Activated CD4-positive, alpha-beta T cell treated with anti-CD3 and anti-CD28 coated beads for 36 hours (primary cell): Measurements from ENCODE around the gene SLC28A2. TPM values are rescaled to one million over a fixed set of nuclear protein-coding genes. Genes with fewer than 3 reads are reported as not detected.

Experiments
- ATAC-seq: fragments of 200-7000 bp; cut with Tn5 transposase; one replicate; pipeline ENCODE4 v1.10.0; 2021; ENCODE audit warnings: mild to moderate bottlenecking, moderate library complexity
- CTCF ChIA-PET: fragments of 350-600 bp; sonication (Branson Sonifier 250); formaldehyde crosslinking; loops from one replicate; lab custom pipeline; 2021; ENCODE audit warnings: antibody characterized with exemption; lab: Charles Lee
- POLR2A ChIA-PET: fragments of 350-600 bp; sonication (Branson Sonifier 250); formaldehyde crosslinking; loops from one replicate; lab custom pipeline; 2021; ENCODE audit warnings: antibody characterized with exemption, inconsistent platforms; lab: Charles Lee
- DNase-seq: peaks from one replicate; pipeline ENCODE4 v3.0.0-alpha.2; 2020
- H3K27ac Mint-ChIP-seq: one replicate; pipeline ENCODE4 v1.8.0; 2021; ENCODE audit warnings: mixed read lengths
- H3K27me3 Mint-ChIP-seq: one replicate; pipeline ENCODE4 v1.8.0; 2021; ENCODE audit warnings: mixed read lengths
- H3K36me3 Mint-ChIP-seq: one replicate; pipeline ENCODE4 v1.8.0; 2021; ENCODE audit warnings: low read depth, mixed read lengths
- H3K4me1 Mint-ChIP-seq: one replicate; pipeline ENCODE4 v1.8.0; 2021; ENCODE audit warnings: mixed read lengths
- H3K4me3 Mint-ChIP-seq: one replicate; pipeline ENCODE4 v1.8.0; 2021; ENCODE audit warnings: mild to moderate bottlenecking, moderate library complexity, mixed read lengths
- H3K9me3 Mint-ChIP-seq: one replicate; pipeline ENCODE4 v1.8.0; 2021; ENCODE audit warnings: low read depth, mixed read lengths
- intact Hi-C, 2 experiments: fragments of 100-400 bp; cut with DNase I in 1 of 2; cut with micrococcal nuclease in 1 of 2; formaldehyde crosslinking; loops; one replicate each; pipeline versions ENCODE4 v1.14.2 to v1.15.1; 2022 to 2024; cut with DNase I, micrococcal nuclease
- total RNA-seq, 2 experiments: library from RNA; stranded (reverse); gene quantifications; one replicate each; pipeline ENCODE4 v1.2.3, GENCODE V29; 2021

SLC28A2 gene
- total RNA-seq, result not detected

- intact Hi-C loops, result no loop called here
Measured at GRCh38 chr15:45251888-45252287, at the start of gene SLC28A2. TSS of gene SLC28A2 (plus strand) at chr15:45252234. CDS start at chr15:45253216, 982 bp downstream.

GRCh38 chr15:45203182-45203581 is 48.9 kb upstream of the SLC28A2 start:
- ChIA-PET CTCF (interaction anchor here (0.5 to 7.5 kb wide), 14 partner anchors 9 to 254 kb away, joined by 3 to 48 read pairs (median 4); a partner anchor contains a TSS), POLR2A (interaction anchor here (0.9 kb wide), 1 partner anchor 15 kb away, joined by 3 read pairs; the partner anchor contains the start of gene SHF)
- Mint-ChIP-seq H3K9me3 (no peaks in the 10 kb centered on the region), H3K27ac (no peak overlapping the region), H3K4me3 (no peak overlapping the region), H3K4me1 (peaks cover 15% of the 10 kb centered on the region), H3K36me3 (no peaks in the 10 kb centered on the region), H3K27me3 (peaks cover 2% of the 10 kb centered on the region)
- intact Hi-C loops, result loop anchor here (5.0 kb wide), 3 partner anchors 254 to 776 kb away; partner anchors contain the start of genes CTDSPL2 (in 1 of the 2) and EIF3J (in 1 of the 2)
- ATAC-seq (no peak), DNase-seq (no peak)

More at GRCh38 chr15:45251888-45252287, at the start of gene SLC28A2:
- no peak within 1 kb of the TSS for H3K4me3 Mint-ChIP-seq
- ChIA-PET CTCF (no interaction called here), POLR2A (interaction anchor here (0.9 kb wide), 1 partner anchor 29 kb away, joined by 3 read pairs; no protein-coding TSS in a partner anchor)
- no peaks in the 10 kb centered on the region for H3K27me3 Mint-ChIP-seq
- ATAC-seq (no peak), DNase-seq (no peak)
- no peak within 1 kb of the TSS for H3K27ac Mint-ChIP-seq
- H3K4me1 Mint-ChIP-seq, result no peaks in the 10 kb centered on the region
- H3K36me3 Mint-ChIP-seq, result no peaks in the 10 kb centered on the region
- no peaks in the 10 kb centered on the region for H3K9me3 Mint-ChIP-seq

GRCh38 chr15:45205192-45205591 is 46.8 kb upstream of the SLC28A2 start:
- Mint-ChIP-seq H3K4me1 (peaks cover 7% of the 10 kb centered on the region), H3K36me3 (no peaks in the 10 kb centered on the region), H3K27ac (no peak overlapping the region), H3K9me3 (no peaks in the 10 kb centered on the region), H3K27me3 (peaks cover 2% of the 10 kb centered on the region), H3K4me3 (no peak overlapping the region)
- CTCF ChIA-PET, result interaction anchor here (0.6 to 7.5 kb wide), 35 partner anchors 8 to 253 kb away, joined by 3 to 48 read pairs (median 4); partner anchors contain the start of gene SHF
- peak; percentile 86 for DNase-seq
- ATAC-seq, result peak; percentile 63
- POLR2A ChIA-PET, result interaction anchor here (0.7 to 1.5 kb wide), 2 partner anchors 17 to 197 kb away, joined by 3 to 4 read pairs; partner anchors contain the start of gene SHF
- intact Hi-C loops, result loop anchor here in 1 of 2 experiments (1.0 kb wide), 3 partner anchors 42 to 197 kb away; a partner anchor contains a TSS

- Mint-ChIP-seq H3K4me3 (no peak overlapping the region), H3K27me3 (peaks cover 5% of the 10 kb centered on the region), H3K9me3 (no peaks in the 10 kb centered on the region), H3K36me3 (no peaks in the 10 kb centered on the region), H3K4me1 (no peaks in the 10 kb centered on the region), H3K27ac (no peak overlapping the region)
- DNase-seq, result no peak
- ChIA-PET CTCF (interaction anchor here (0.6 to 1.7 kb wide), 9 partner anchors 9 to 291 kb away, joined by 3 to 5 read pairs (median 3); no protein-coding TSS in a partner anchor), POLR2A (interaction anchor here (0.6 kb wide), 1 partner anchor 69 kb away, joined by 3 read pairs; no protein-coding TSS in a partner anchor)
- no peak for ATAC-seq
- intact Hi-C loops, result no loop called here
Measured at GRCh38 chr15:45212493-45212892, 39.5 kb upstream of the SLC28A2 start.

GRCh38 chr15:45221053-45221599 is 30.9 kb upstream of the SLC28A2 start:
- DNase-seq (no peak), ATAC-seq (peak; percentile 60)
- Mint-ChIP-seq H3K9me3 (no peaks in the 10 kb centered on the region), H3K4me1 (no peaks in the 10 kb centered on the region), H3K36me3 (no peaks in the 10 kb centered on the region), H3K27me3 (peaks cover 6% of the 10 kb centered on the region), H3K4me3 (no peak overlapping the region), H3K27ac (no peak overlapping the region)
- ChIA-PET CTCF (interaction anchor here (1.1 kb wide), 1 partner anchor 16 kb away, joined by 7 read pairs; no protein-coding TSS in a partner anchor), POLR2A (no interaction called here)
- intact Hi-C loops, result no loop called here

- H3K4me3 Mint-ChIP-seq, result no peak overlapping the region
Measured at GRCh38 chr15:45221967-45222366, 30.1 kb upstream of the SLC28A2 start.

GRCh38 chr15:45224621-45225217 is 27.3 kb upstream of the SLC28A2 start:
- no peak for DNase-seq
- intact Hi-C loops, result no loop called here
- Mint-ChIP-seq H3K4me3 (no peak overlapping the region), H3K27me3 (peaks cover 6% of the 10 kb centered on the region), H3K36me3 (no peaks in the 10 kb centered on the region), H3K27ac (no peak overlapping the region), H3K4me1 (no peaks in the 10 kb centered on the region), H3K9me3 (no peaks in the 10 kb centered on the region)
- CTCF ChIA-PET, result interaction anchor here (0.8 to 1.1 kb wide), 4 partner anchors 9 to 61 kb away, joined by 3 to 5 read pairs (median 4); no protein-coding TSS in a partner anchor
- POLR2A ChIA-PET, result no interaction called here
- ATAC-seq, result no peak

More at GRCh38 chr15:45221967-45222366, 30.1 kb upstream of the SLC28A2 start:
- ChIA-PET POLR2A (no interaction called here), CTCF (interaction anchor here (1.0 to 1.1 kb wide), 2 partner anchors 16 to 17 kb away, joined by 4 to 7 read pairs; no protein-coding TSS in a partner anchor)
- no peak overlapping the region for H3K27ac Mint-ChIP-seq
- H3K4me1 Mint-ChIP-seq, result no peaks in the 10 kb centered on the region
- H3K27me3 Mint-ChIP-seq, result peaks cover 6% of the 10 kb centered on the region
- no peak for ATAC-seq
- intact Hi-C loops, result no loop called here
- H3K9me3 Mint-ChIP-seq, result no peaks in the 10 kb centered on the region
- no peak for DNase-seq
- no peaks in the 10 kb centered on the region for H3K36me3 Mint-ChIP-seq

GRCh38 chr15:45225506-45226273 is 26.3 kb upstream of the SLC28A2 start:
- H3K9me3 Mint-ChIP-seq, result no peaks in the 10 kb centered on the region
- no peak overlapping the region for H3K4me3 Mint-ChIP-seq
- ChIA-PET CTCF (interaction anchor here (0.8 to 0.9 kb wide), 3 partner anchors 8 to 62 kb away, joined by 3 to 5 read pairs (median 4); no protein-coding TSS in a partner anchor), POLR2A (no interaction called here)
- H3K27ac Mint-ChIP-seq, result no peak overlapping the region
- no peak for ATAC-seq
- DNase-seq, result peak; percentile 19
- H3K27me3 Mint-ChIP-seq, result peaks cover 6% of the 10 kb centered on the region
- intact Hi-C loops, result no loop called here
- no peaks in the 10 kb centered on the region for H3K4me1 Mint-ChIP-seq
- no peaks in the 10 kb centered on the region for H3K36me3 Mint-ChIP-seq

GRCh38 chr15:45228931-45229330 is 23.1 kb upstream of the SLC28A2 start:
- CTCF ChIA-PET, result no interaction called here
- Mint-ChIP-seq H3K9me3 (no peaks in the 10 kb centered on the region), H3K27ac (no peak overlapping the region), H3K36me3 (no peaks in the 10 kb centered on the region), H3K4me3 (no peak overlapping the region), H3K27me3 (peaks cover 2% of the 10 kb centered on the region), H3K4me1 (no peaks in the 10 kb centered on the region)
- DNase-seq (no peak), ATAC-seq (no peak)
- intact Hi-C loops, result no loop called here
- POLR2A ChIA-PET, result no interaction called here

GRCh38 chr15:45230245-45230965 is 21.6 kb upstream of the SLC28A2 start:
- ATAC-seq (no peak), DNase-seq (no peak)
- H3K27ac Mint-ChIP-seq, result no peak overlapping the region
- peaks cover 9% of the 10 kb centered on the region for H3K9me3 Mint-ChIP-seq
- intact Hi-C loops, result no loop called here
- ChIA-PET CTCF (interaction anchor here (0.8 kb wide), 1 partner anchor 25 kb away, joined by 4 read pairs; no protein-coding TSS in a partner anchor), POLR2A (no interaction called here)
- peaks cover 2% of the 10 kb centered on the region for H3K27me3 Mint-ChIP-seq
- no peaks in the 10 kb centered on the region for H3K36me3 Mint-ChIP-seq
- H3K4me3 Mint-ChIP-seq, result no peak overlapping the region
- H3K4me1 Mint-ChIP-seq, result no peaks in the 10 kb centered on the region
